GM21367 (cell line): ENCODE results near the gene EXD3.
"Not testable (repeated sequence)": the region's sequence is repeated elsewhere in the genome, so short reads cannot be mapped to it uniquely, and the experiment has no call there.

ENCODE experiments used
- ATAC-seq: cut with Tn5 transposase; IDR thresholded peaks from one replicate; pipeline ENCODE4 v1.9.1; 2021; ENCODE audit not compliant: unreplicated experiment

EXD3 gene

DNA sequence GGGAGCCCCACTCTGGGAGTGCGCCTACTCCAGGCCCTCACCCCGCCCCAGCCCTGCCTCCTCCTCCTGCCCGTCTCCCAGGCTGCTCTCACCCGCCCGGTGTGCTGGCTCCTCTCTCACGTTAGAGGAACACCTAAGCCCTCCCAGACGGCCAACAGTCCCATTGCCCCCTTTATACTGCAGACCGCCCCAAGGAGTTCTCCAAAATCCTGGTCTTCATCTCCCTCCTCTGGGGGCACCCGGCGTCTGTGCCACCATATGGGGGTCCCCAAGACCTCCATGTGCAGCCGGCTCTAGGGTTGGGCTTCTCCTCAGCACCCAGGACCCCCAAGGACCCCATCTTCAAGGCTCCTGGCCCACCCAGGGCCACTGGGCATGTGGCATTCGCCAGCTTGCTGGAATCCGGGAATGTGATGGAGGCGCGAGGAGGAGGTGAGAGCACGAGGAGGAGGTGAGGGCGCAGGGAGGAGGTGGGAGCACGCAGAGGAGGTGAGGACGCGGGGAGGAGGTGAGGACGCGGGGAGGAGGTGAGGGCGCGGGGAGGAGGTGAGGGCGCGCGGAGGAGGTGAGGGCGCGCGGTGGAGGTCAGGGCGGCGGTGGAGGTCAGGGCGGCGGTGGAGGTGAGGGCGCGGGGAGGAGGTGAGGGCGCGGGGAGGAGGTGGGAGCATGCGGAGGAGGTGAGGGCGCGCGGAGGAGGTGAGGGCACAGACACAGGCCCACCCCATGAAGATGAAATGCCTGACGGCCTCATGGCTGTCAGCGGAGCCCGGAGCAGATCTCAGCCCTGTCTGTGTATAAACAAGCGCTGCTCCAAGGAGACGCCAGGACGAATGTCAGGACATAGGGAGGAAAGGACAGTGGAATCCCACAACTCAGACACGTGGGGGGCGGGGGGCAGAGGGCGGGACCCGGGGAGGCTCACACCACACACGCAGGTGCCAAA is 41.2 kb downstream of the EXD3 start:
- ATAC-seq: no peak

DNA sequence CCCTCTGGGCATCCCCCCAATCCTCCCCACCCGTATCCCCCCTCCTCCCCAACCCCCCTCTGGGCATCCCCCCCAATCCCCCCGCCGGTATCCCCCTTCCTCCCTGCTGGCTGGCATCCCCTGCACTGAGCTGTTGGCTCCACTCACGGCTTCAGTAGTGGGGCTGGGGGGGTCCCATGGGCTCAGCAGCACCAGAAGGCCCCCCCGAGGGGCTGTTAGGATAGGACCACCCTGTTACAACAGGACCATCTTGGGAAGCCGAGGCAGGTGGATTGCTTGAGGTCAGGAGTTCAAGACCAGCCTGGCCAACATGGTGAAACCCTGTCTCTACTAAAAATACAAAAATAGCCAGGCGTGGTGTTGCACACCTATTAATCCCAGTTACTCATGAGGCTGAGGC is 42.4 kb downstream of the EXD3 start:
- ATAC-seq: no peak

GRCh38 chr9:137380171-137380570 is 42.8 kb downstream of the EXD3 start:
- no peak for ATAC-seq

DNA sequence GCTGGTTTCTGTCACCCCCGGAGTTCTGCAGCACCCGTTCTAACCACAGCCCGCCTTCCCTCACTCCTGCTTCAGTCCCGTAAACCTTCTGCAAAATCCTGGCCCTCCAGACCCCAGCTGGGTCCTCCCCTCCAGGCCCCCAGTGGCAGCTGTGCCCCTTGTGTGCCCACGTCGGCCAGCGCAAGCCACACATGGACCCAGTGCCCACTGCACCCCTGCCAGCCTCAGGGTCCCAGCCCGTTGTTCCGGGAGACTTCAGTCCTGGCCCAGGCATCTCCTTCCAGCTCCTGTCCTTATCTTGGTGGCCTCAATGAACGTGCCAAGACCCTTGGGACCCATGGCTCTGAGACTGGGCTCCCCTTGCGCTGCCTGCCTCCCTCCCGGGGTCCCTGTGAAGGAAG is 43.2 kb downstream of the EXD3 start:
- ATAC-seq: no peak

GRCh38 chr9:137378688-137379410 is 44.1 kb downstream of the EXD3 start:
- not testable (repeated sequence) for ATAC-seq

DNA sequence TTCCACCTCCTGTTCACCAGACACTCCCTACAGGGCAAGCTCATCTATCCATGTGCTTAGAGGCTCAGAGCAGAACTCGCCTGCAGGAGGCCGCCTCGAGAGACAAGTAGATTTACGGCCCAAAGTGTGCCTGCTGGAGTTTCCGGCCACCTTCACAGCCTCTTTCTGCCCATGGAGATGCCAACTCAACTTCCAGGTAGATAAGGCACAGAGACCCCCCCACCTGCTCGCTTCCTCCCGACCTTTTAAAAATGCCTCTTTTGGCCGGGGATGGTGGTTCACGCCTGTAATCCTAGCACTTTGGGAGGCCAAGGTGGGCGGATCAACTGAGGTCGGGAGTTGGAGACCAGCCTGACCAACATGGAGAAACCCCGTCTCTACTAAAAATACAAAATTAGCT is 46.6 kb downstream of the EXD3 start:
- ATAC-seq: no peak

- no peak for ATAC-seq
Observed at GRCh38 chr9:137375321-137376058, 47.5 kb downstream of the EXD3 start.

- ATAC-seq: no peak
Observed at GRCh38 chr9:137374131-137374845, 48.7 kb downstream of the EXD3 start.

- ATAC-seq: no peak
Observed at GRCh38 chr9:137373611-137373980, 49.4 kb downstream of the EXD3 start.

- no peak for ATAC-seq
Observed at GRCh38 chr9:137372693-137373610, 50.0 kb downstream of the EXD3 start.

DNA sequence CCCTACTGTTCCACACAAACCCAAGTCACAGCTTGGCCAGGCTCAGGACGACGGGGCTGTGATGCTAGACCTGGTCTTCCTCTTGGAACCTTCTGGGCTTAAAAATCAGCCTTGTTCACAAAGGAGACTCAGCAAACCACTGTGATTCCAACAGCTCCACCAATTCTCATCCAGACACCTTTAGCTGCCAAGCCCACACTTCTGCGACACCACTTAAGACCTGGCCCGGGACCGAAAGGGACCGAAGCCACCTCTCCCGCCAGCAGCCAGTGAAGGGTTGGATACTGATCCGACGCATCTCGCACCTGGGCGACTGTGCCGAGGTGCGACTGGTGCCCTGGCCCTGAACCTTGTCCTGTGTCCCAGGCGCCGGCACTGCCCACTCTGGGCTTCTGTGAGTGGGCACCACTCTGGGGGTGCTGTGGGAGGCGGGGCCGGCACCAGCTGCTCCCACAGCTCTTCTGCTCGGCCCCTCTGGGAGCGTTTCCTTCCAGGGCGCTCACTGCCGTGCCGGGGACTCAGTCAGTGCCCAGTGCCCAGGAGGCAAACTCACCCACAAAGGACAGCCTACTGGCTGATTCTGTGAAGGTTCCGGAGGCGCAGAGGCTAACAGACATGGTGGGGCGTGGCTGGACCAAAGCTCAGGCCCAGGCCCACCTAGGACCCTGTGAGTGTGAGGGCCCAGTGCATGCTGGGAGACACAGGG is 50.9 kb downstream of the EXD3 start:
- no peak for ATAC-seq

DNA sequence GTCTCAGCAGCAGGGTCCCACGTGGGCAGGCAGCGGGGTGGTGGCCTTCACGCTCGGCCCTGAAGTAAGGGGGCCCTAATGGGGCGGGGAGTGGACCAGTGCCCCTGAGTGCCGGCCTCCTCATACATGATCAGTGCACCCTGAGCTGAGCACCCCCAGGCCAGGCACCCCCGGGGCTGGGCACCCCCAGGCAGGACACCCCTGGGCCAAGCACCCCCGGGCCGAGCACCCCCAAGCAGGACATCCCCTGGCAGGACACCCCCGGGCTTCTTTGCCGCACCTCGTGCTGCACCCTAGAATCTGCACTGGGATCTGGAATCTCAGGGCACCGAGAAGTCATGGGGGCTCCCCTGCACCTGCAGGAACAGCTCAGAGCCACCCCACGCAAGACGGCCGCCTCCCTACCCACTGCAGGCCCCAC is 51.4 kb downstream of the EXD3 start:
- ATAC-seq: no peak

- no peak for ATAC-seq
Observed at GRCh38 chr9:137370865-137371520, 52.0 kb downstream of the EXD3 start.

DNA sequence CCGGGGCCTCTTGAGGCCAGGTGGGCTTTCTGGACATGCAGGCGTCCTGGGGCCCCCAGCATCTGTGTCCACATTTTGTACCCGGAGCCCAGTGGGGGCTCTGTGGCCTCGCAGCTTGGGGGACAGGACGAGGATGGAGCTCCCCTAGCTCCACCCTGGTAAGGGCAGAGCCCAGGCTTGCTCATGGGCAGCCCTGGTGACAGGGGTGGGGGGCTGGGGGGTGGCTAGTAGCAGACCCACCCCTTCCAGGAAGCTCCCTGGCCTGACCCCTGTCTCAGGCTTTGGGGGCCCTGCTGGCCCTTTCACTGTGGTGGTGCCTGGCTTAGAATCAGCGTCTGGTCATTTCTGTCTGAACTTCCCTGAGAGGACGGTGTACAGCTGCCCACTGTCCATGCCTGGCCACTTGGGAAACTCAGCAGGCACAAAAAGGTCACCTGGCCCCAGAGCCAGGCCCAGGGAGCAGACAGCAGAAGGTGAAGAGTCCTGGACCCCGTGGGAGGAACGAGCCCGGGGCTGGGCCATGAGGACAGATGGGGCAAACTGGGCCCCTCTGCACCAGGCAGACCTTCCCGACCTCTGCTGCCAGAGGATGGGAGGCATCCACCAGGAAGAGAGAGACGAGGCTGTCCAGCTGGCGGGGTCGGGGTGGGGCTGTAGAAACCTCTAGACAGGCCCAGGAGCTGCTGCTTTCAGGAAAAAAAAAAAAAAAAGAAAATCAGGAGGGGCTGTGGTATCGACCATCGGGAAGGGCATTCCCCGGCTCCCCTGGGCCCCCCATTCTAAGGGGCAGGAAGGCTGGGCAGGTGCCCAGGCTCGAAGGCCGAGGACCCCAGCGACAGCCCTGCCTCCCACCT is 52.8 kb downstream of the EXD3 start:
- ATAC-seq: no peak

GRCh38 chr9:137369061-137369787 is 53.7 kb downstream of the EXD3 start:
- ATAC-seq: no peak

GRCh38 chr9:137368431-137369035 is 54.4 kb downstream of the EXD3 start:
- no peak for ATAC-seq
